Measurements from ENCODE around the gene TRIM33. TPM values are rescaled to one million over a fixed set of nuclear protein-coding genes. Genes with fewer than 3 reads are reported as not detected.

Gene TRIM33
- total RNA-seq, 1 experiment from 2014 or later, result 53.8 TPM

- H4K5ac ChIP-seq (ENCODE audit: insufficient read length, low read depth, low read length), result no peak overlapping the region
- no peaks in the 10 kb centered on the region for H3K27me3 Mint-ChIP-seq (ENCODE audit: low read depth)
- H3K4me3 Mint-ChIP-seq, result no peak overlapping the region
- TF ChIP-seq CTCF (conservative IDR thresholded peaks at IDR 0.05), result no peak
- no peaks in the 10 kb centered on the region for H3K23me2 ChIP-seq (ENCODE audit: insufficient read length, low read depth, low read length, poor library complexity, severe bottlenecking)
- H3K9me3 Mint-ChIP-seq, result no peaks in the 10 kb centered on the region
- no peak overlapping the region for H2BK5ac ChIP-seq (ENCODE audit: insufficient read length, low read length)
- H3K9me3 ChIP-seq (ENCODE audit: control insufficient read depth, low read depth, low read length), result no peaks in the 10 kb centered on the region
- no peak overlapping the region for H3K9ac ChIP-seq (ENCODE audit: extremely low read depth, insufficient read length, low read length)
- peaks cover 2% of the 10 kb centered on the region in 2 experiments; a peak in 2 of 4 replicates for H3K4me1 Mint-ChIP-seq
- no peak overlapping the region for H2BK20ac ChIP-seq (ENCODE audit: low read depth, low read length, poor library complexity, severe bottlenecking)
- H3K18ac ChIP-seq (ENCODE audit: insufficient read length, low read depth, low read length), result no peak overlapping the region
- no peak for DNase-seq
- peaks cover 11 to 29% (median 27%) of the 10 kb centered on the region in 3 experiments; a peak in 5 of 7 replicates for H3K36me3 Mint-ChIP-seq (ENCODE audit: insufficient read depth in 1 of 3, low read depth in 3 of 3)
- H2BK15ac ChIP-seq (ENCODE audit: low read depth, low read length), result no peak overlapping the region
- H3K27me3 ChIP-seq (ENCODE audit: insufficient read depth, low read length), result no peaks in the 10 kb centered on the region
- H3K4me2 ChIP-seq (ENCODE audit: insufficient read depth, insufficient read length, low read length), result no peak overlapping the region
- H3K27ac ChIP-seq (ENCODE audit: insufficient read length, low read depth, low read length), result no peak overlapping the region
- no peak overlapping the region for H3K27ac Mint-ChIP-seq
- no peak overlapping the region for H4K91ac ChIP-seq (ENCODE audit: insufficient read length, low read depth, low read length)
- H4K8ac ChIP-seq (replicated peaks; ENCODE audit: insufficient read length, low read depth, low read length), result no peak overlapping the region
- no peak overlapping the region for H3K14ac ChIP-seq (ENCODE audit: insufficient read depth, low read length)
- no peak overlapping the region for H2BK12ac ChIP-seq (ENCODE audit: insufficient read length, low read depth, low read length)
- no peaks in the 10 kb centered on the region for H3K79me2 ChIP-seq (ENCODE audit: insufficient read depth, low read length)
- H3K79me1 ChIP-seq (ENCODE audit: insufficient read depth, low read depth, low read length, poor library complexity, severe bottlenecking), result peaks cover 3% of the 10 kb centered on the region
- no peak overlapping the region for H3T11ph ChIP-seq (ENCODE audit: low read length)
- H3K56ac ChIP-seq (ENCODE audit: insufficient read length, low read depth, low read length), result no peak overlapping the region
- no CpG with 5 or more reads among the region's 3 CpGs for WGBS (ENCODE audit: extremely low coverage, insufficient read length, low lambda C conversion rate)
- H2AK5ac ChIP-seq (ENCODE audit: insufficient read length, low read length), result no peak overlapping the region
- H2AFZ ChIP-seq (ENCODE audit: low read length), result no peak overlapping the region
- H3K4me1 ChIP-seq (ENCODE audit: insufficient read depth, low read length), result no peaks in the 10 kb centered on the region
- H2BK120ac ChIP-seq (ENCODE audit: low read depth, low read length, poor library complexity, severe bottlenecking), result no peak overlapping the region
- H3K23ac ChIP-seq (ENCODE audit: insufficient read length, low read depth, low read length), result no peak overlapping the region
- H4K20me1 ChIP-seq (ENCODE audit: control insufficient read depth, insufficient read depth, insufficient read length), result no peaks in the 10 kb centered on the region
- no peak overlapping the region for H3K4ac ChIP-seq (ENCODE audit: low read depth, low read length)
Measured at GRCh38 chr1:114441332-114441731, 69.7 kb downstream of the TRIM33 start.

All from H9 (cell line).